HL-60 (cell line): ENCODE measurements around the gene ACER2.
A peak's percentile ranks its signal among the peaks of the same experiment; 100 is the strongest.

Source experiments
- DNase-seq, 2 experiments: peaks; one replicate each; pipeline ENCODE4 v3.0.0-alpha.2; 2010 to 2020; ENCODE audit warnings: low read depth in 1 of 2, low spot score in 1 of 2
- H3K27ac ChIP-seq: fragments of 250-450 bp; sonication (Bioruptor Pico); replicated peaks from 2 replicates; pipeline ENCODE4 v1.5.1; 2020; ENCODE audit warnings: mild to moderate bottlenecking, moderate library complexity
- H3K27me3 ChIP-seq: fragments of 250-450 bp; sonication (Bioruptor Pico); 2 replicates; pipeline ENCODE4 v1.5.1; 2021; ENCODE audit warnings: mild to moderate bottlenecking, moderate library complexity; ENCODE audit not compliant: insufficient read depth, poor library complexity, severe bottlenecking
- H3K4me3 ChIP-seq: replicated peaks from 2 replicates; pipeline ENCODE4 v1.5.1; 2011; ENCODE audit warnings: mild to moderate bottlenecking, control low read depth, low read length; ENCODE audit not compliant: insufficient read depth
- CTCF ChIP-seq: IDR thresholded peaks from one replicate; pipeline ENCODE4 v1.5.1; 2011; ENCODE audit warnings: low read length, control low read depth, inconsistent platforms; ENCODE audit not compliant: insufficient read depth
- GABPA ChIP-seq: IDR thresholded peaks from 2 replicates; pipeline ENCODE4 v1.6.1; 2012; ENCODE audit warnings: low read depth
- POLR2AphosphoS5 ChIP-seq: IDR thresholded peaks from 2 replicates; pipeline ENCODE4 v1.6.1; 2012; ENCODE audit warnings: low read depth
- SPI1 ChIP-seq: IDR thresholded peaks from 2 replicates; pipeline ENCODE4 v1.6.1; 2012; ENCODE audit warnings: low read depth, mild to moderate bottlenecking, borderline replicate concordance
- TF ChIP-seq, protein P1 (sequence below): IDR thresholded peaks from 2 replicates; pipeline ENCODE4 v1.6.1; 2012; ENCODE audit warnings: low read depth; ENCODE audit not compliant: insufficient replicate concordance

Gene ACER2

GRCh38 chr9:19378164-19378563 lies 30.6 kb upstream of the ACER2 start:
- H3K4me3 ChIP-seq = peak overlapping the region; percentile 59
- no peaks in the 10 kb centered on the region for H3K27me3 ChIP-seq
- no peak overlapping the region; the same call in none of the 2 replicates for H3K27ac ChIP-seq
- DNase-seq = peak in 1 of 2 experiments; percentile 29
- no peak for TF ChIP-seq SPI1
- TF ChIP-seq POLR2AphosphoS5 = no peak
- TF ChIP-seq, protein P1, sequence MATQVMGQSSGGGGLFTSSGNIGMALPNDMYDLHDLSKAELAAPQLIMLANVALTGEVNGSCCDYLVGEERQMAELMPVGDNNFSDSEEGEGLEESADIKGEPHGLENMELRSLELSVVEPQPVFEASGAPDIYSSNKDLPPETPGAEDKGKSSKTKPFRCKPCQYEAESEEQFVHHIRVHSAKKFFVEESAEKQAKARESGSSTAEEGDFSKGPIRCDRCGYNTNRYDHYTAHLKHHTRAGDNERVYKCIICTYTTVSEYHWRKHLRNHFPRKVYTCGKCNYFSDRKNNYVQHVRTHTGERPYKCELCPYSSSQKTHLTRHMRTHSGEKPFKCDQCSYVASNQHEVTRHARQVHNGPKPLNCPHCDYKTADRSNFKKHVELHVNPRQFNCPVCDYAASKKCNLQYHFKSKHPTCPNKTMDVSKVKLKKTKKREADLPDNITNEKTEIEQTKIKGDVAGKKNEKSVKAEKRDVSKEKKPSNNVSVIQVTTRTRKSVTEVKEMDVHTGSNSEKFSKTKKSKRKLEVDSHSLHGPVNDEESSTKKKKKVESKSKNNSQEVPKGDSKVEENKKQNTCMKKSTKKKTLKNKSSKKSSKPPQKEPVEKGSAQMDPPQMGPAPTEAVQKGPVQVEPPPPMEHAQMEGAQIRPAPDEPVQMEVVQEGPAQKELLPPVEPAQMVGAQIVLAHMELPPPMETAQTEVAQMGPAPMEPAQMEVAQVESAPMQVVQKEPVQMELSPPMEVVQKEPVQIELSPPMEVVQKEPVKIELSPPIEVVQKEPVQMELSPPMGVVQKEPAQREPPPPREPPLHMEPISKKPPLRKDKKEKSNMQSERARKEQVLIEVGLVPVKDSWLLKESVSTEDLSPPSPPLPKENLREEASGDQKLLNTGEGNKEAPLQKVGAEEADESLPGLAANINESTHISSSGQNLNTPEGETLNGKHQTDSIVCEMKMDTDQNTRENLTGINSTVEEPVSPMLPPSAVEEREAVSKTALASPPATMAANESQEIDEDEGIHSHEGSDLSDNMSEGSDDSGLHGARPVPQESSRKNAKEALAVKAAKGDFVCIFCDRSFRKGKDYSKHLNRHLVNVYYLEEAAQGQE = no peak
- TF ChIP-seq GABPA = no peak
- no peak for TF ChIP-seq CTCF

DNA sequence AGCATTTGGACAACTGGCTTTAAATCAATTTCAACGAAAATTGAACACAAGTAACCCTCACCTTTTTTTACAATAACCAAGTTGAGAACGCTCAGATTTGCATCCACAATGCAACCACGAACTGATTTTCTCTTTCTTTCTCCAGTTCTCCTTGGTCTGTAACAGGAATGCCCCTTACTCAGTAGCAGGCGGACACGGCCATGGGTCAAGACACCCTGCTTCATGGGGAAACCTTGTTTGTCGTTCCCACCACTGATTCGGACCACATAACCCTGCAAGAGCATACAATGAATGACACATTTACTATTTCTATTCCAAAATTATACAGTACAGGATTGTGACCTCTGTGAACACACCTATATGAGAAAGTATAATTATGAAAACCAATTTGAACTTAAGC lies 30.2 kb upstream of the ACER2 start:
- Histone ChIP-seq H3K27me3 (no peaks in the 10 kb centered on the region), H3K27ac (peak overlapping the region; percentile 88), H3K4me3 (peak overlapping the region; percentile 59)
- TF ChIP-seq CTCF = no peak
- TF ChIP-seq, protein P1 = no peak
- TF ChIP-seq SPI1 = no peak
- TF ChIP-seq GABPA = no peak
- TF ChIP-seq POLR2AphosphoS5 = no peak
- peak in 1 of 2 experiments; percentile 12 for DNase-seq

- DNase-seq = peak in 1 of 2 experiments; percentile 13
- no peak for TF ChIP-seq CTCF
- TF ChIP-seq GABPA = no peak
- TF ChIP-seq, protein P1 = no peak
- no peak for TF ChIP-seq POLR2AphosphoS5
- no peak for TF ChIP-seq SPI1
Measured at GRCh38 chr9:19379283-19379682, 29.5 kb upstream of the ACER2 start.

More at GRCh38 chr9:19379283-19379682, 29.5 kb upstream of the ACER2 start:
- Histone ChIP-seq H3K4me3 (peak overlapping the region; percentile 59), H3K27ac (peak overlapping the region; percentile 88), H3K27me3 (no peaks in the 10 kb centered on the region)
